AG09319 (cell line): Measurements from ENCODE around the gene GRHL1.

ENCODE experiments used
- DNase-seq: peaks from one replicate; pipeline ENCODE4 v3.0.0-alpha.2; 2010; ENCODE audit warnings: low read depth; ENCODE audit errors: extremely low read depth
- TF ChIP-seq, protein P1 (sequence below): IDR thresholded peaks from 2 replicates; pipeline ENCODE4 v1.5.1; 2011; ENCODE audit warnings: low read depth, mild to moderate bottlenecking, inconsistent platforms, low read length, moderate library complexity

Gene GRHL1

DNA sequence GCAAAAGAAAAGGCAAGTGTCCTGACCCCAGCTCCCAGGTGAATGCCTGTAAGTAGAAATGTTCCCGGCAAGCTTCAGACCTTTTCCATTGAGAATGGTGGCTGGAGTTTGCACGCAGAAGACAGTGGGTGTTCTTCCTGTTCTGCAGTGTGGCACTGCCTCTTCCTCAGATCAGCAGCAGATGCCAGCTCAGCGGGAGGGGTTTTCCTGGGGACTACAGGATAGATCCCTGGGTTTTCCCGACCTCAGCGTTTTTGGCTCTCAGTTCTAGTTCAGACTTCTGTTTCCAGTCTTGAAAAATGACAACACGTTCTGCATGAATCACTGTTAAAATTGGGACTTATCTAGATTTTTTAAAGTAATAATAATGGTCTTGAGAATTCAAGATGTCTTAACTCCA, 39.2 kb downstream of the GRHL1 start:
- TF ChIP-seq, protein P1, sequence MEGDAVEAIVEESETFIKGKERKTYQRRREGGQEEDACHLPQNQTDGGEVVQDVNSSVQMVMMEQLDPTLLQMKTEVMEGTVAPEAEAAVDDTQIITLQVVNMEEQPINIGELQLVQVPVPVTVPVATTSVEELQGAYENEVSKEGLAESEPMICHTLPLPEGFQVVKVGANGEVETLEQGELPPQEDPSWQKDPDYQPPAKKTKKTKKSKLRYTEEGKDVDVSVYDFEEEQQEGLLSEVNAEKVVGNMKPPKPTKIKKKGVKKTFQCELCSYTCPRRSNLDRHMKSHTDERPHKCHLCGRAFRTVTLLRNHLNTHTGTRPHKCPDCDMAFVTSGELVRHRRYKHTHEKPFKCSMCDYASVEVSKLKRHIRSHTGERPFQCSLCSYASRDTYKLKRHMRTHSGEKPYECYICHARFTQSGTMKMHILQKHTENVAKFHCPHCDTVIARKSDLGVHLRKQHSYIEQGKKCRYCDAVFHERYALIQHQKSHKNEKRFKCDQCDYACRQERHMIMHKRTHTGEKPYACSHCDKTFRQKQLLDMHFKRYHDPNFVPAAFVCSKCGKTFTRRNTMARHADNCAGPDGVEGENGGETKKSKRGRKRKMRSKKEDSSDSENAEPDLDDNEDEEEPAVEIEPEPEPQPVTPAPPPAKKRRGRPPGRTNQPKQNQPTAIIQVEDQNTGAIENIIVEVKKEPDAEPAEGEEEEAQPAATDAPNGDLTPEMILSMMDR = no peak
- no peak for DNase-seq

DNA sequence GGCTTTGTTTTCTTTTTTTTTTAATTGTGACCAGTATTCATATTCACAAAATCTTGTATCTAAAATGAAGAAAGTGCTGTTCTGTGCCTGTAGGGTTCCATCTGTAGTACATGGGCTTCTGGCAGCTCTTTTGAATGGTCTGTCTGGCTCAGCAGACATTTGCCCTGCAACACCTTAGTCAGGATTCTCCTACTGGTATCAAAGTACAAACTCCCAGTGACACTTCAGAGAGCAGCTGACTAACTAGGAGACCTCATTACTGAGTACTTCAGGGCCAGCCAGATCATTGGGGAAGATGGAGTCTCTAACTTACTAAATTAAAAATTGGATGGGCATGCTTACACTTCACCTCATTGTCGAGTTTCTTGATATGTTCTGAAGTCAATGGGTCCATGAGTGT, 39.7 kb downstream of the GRHL1 start:
- TF ChIP-seq, protein P1 = no peak
- no peak for DNase-seq

DNA sequence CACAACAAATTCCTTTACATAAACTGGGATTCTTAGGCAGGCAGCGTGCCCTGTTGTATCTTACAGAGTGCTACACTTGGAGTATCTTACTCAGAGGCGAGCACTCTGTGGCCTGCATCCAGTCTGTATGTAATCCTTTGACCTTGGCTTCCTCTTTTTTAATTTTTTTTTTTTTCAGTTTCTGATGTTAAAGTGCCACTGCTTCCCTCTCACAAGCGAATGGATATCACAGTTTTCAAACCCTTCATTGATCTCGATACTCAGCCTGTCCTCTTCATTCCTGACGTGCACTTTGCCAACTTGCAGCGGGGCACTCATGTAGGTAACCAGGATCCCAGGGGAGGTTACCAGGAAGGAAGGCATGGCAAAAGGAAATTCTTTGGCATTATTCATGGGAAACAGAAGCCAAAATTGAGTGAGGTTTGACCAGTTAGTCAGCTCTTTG, 40.4 kb downstream of the GRHL1 start:
- DNase-seq = no peak
- TF ChIP-seq, protein P1 = no peak

DNA sequence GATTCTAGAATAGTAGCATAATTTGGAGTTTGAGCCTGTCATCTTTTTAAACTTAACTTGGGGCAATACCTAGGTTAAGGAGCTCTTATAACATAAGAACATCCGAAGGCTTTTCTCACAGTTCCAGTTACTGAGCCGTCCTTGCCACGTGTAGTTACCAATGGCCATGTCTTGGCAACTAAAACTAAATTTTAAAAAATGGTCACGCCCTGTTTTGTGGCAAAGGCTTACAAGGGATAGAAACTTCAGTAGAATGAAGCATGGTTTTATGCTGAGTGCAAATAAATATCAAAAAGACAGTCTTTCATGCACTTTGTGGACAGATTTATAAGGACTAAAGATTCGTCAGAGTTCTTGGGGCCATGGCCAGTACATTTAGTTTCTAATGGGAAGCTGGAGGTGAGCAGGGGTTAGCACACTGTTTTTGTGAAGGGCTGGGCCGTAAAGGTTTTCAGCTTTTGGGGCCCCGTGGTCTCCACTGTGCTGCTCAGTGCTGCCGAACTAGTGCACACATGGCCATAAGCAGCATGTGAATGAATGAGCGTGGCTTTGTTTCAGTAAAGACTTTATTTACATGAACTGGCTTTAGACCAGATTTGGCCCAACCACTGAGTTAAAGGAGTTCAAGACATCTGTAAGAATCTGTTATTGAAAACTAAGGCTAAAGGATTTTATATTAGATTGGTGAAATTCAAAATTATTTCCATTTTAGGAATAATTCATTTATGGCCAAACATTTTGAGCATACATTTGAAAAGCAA, 41.1 kb downstream of the GRHL1 start:
- TF ChIP-seq, protein P1 = no peak
- no peak for DNase-seq

DNA sequence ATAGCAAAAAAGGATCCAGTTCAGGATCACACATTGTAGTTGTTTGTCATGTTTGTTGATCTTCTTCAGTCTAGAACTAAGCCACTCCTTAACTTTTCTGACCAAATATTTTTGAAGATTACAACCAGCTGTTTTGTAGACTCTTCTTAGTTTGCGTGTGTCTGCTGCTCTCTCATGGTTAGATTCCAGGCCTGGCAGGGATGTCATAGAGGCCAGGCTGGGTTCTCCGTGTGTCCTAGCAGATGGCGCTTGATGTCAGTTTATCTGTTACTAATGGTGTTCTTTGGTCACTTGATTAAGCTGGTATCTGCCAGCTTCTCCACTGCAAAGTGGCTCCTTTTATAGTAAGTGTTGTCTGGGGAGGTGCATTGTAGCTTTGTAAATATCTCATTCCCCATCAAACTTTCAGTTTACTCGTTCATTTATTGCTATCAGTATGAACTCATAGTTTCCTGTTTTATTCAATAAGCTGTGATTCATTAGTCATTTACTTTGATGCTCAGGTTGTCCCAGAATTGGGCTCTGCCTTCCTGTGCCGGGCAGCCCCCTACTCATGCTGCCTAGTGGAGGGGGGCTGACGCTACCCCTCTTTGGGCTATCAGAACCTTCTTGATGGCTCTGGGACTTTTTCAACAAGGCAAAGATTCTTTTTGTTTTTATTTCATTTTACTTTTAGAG, 42.1 kb downstream of the GRHL1 start:
- DNase-seq = no peak
- TF ChIP-seq, protein P1 = peak; percentile 57

DNA sequence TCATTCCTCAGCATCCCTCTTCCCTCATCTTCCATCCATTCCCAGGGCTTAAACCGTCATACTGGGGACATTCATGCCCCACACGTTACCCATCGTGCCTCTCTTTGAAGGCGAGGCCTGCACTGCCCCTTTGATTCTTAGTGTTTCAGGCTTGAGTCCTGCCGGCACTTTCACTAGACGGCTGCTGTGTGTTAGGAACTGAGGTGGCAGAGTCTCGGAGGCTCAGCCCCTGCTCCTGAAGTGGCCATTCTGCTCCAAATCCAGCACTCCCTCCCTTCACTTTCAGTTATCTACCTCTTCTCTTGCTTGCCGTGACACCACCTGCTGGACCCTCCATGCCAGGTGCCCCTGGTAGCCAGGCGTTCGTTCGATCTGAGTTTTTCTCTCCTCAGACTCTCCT, 43.0 kb downstream of the GRHL1 start:
- TF ChIP-seq, protein P1 = no peak

DNA sequence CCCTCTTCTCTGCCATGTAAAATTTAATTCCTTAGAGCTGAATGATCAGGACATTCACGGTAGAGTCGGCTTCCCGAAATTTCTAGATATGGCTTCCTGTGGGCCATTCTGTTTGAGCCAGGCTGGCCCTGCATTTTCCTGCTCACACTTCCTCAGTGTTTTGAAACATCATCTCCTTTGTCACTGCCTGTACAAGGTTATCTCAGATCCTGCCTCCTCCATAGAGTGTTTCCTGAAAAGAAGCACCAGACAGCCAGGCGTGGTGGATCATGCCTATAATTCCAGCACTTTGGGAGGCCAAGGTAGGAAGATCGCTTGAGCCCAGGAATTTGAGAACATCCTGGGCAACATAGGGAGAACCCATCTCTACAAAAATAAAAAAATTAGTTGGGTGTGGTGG, 43.6 kb downstream of the GRHL1 start:
- TF ChIP-seq, protein P1 = no peak
- no peak for DNase-seq

More for the DNA sequence above, 43.0 kb downstream of the GRHL1 start:
- DNase-seq = no peak
